ENCODE measurements around the gene LRRFIP1. TPM values are rescaled to one million over a fixed set of nuclear protein-coding genes. Genes with fewer than 3 reads are reported as not detected.

LRRFIP1 gene
- total and polyA plus RNA-seq, 2 of the 13 experiments (the other 11 are each of a cell fraction or from before 2014, with no cell fraction given) = 15.9 to 40.5 TPM

- TF ChIP-seq MAX (IDR thresholded peaks at IDR 0.05) (peak; percentile 38; the same call in 1 of the 2 replicates), ZBTB10 (CRISPR knock-in tag; IDR thresholded peaks at IDR 0.05; ENCODE audit: borderline replicate concordance) (no peak), ELF1 (CRISPR knock-in tag; IDR thresholded peaks at IDR 0.05) (no peak), CBX5 (CRISPR knock-in tag; IDR thresholded peaks at IDR 0.05; ENCODE audit: borderline replicate concordance) (no peak), ZNF256 (CRISPR knock-in tag; conservative IDR thresholded peaks at IDR 0.05) (no peak), POLR2AphosphoS2 (IDR thresholded peaks at IDR 0.05; ENCODE audit: low read depth, low read length) (no peak), NAIF1 (CRISPR knock-in tag; IDR thresholded peaks at IDR 0.05; ENCODE audit: borderline replicate concordance) (no peak), CEBPG (CRISPR knock-in tag; IDR thresholded peaks at IDR 0.05) (no peak; the same call in 1 of the 2 replicates), XRCC5 (optimal IDR thresholded peaks at IDR 0.05; ENCODE audit: low read length) (no peak), TBX3 (IDR thresholded peaks at IDR 0.05; ENCODE audit: borderline replicate concordance) (0 out of 2 replicates have a peak, but pooled peaks have one; percentile 24), CHCHD3 (CRISPR knock-in tag; IDR thresholded peaks at IDR 0.05) (no peak), ATM (IDR thresholded peaks at IDR 0.05; ENCODE audit: borderline replicate concordance) (no peak), CSRNP2 (CRISPR knock-in tag; conservative IDR thresholded peaks at IDR 0.05; ENCODE audit: low read depth) (no peak), ZNF101 (CRISPR knock-in tag; IDR thresholded peaks at IDR 0.05; ENCODE audit: borderline replicate concordance, low read depth) (no peak), FOXO4 (CRISPR knock-in tag; conservative IDR thresholded peaks at IDR 0.05) (0 out of 2 replicates have a peak, but pooled peaks have one; percentile 29), EEA1 (CRISPR knock-in tag; IDR thresholded peaks at IDR 0.05; ENCODE audit: borderline replicate concordance) (no peak), GATAD2A (CRISPR knock-in tag; IDR thresholded peaks at IDR 0.05) (peak; percentile 86), ISL2 (CRISPR knock-in tag; IDR thresholded peaks at IDR 0.05) (peak; percentile 70), TERF1 (CRISPR knock-in tag; IDR thresholded peaks at IDR 0.05) (no peak), CBFB (CRISPR knock-in tag; IDR thresholded peaks at IDR 0.05) (no peak), MTF1 (CRISPR knock-in tag; IDR thresholded peaks at IDR 0.05) (no peak), IKZF4 (CRISPR knock-in tag; IDR thresholded peaks at IDR 0.05; ENCODE audit: borderline replicate concordance, low read depth, not compliant biosample characterization) (no peak)
Measured at GRCh38 chr2:237680702-237681478, 53.5 kb downstream of the LRRFIP1 start (continued).

Measured in HepG2 (cell line).